NOMO-1 (cell line): ENCODE results near the gene L2HGDH.
"Not testable (repeated sequence)": the region's sequence is repeated elsewhere in the genome, so short reads cannot be mapped to it uniquely, and the experiment has no call there.

Source experiments
- DNase-seq, 2 experiments: peaks; one replicate each; lab custom pipeline; 2025; ENCODE audit not compliant: unreplicated experiment in 2 of 2; lab: John Stamatoyannopoulos, UW

The L2HGDH gene

GRCh38 chr14:50340045-50340444 is 28.0 kb upstream of the L2HGDH start:
- DNase-seq = no peak

- DNase-seq = no peak
Observed at GRCh38 chr14:50339178-50339804, 27.3 kb upstream of the L2HGDH start.

DNA sequence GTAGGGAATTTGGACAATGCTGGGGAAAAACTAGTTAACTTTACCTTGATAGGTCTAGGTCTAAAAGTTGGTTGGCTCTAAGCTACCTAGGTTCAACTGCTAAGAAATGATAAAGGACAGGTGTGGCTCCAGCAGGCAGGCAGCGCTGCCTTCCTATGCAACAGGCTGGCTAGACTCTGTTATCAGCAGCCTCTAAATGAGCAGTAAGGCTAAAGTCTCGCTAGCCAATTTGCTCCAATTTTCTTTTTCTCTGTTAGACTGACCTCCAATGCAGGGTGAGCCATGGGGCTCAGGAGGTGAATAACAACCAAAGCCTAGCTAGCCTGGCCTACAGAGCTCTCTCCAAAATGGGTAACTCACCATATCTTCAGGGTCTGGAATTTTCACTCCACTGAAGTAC is 26.6 kb upstream of the L2HGDH start:
- no peak for DNase-seq

- no peak for DNase-seq
Observed at GRCh38 chr14:50335989-50336824, 24.2 kb upstream of the L2HGDH start.

- no peak for DNase-seq
Observed at GRCh38 chr14:50335389-50335788, 23.4 kb upstream of the L2HGDH start.

- no peak for DNase-seq
Observed at GRCh38 chr14:50334211-50334610, 22.2 kb upstream of the L2HGDH start.

DNA sequence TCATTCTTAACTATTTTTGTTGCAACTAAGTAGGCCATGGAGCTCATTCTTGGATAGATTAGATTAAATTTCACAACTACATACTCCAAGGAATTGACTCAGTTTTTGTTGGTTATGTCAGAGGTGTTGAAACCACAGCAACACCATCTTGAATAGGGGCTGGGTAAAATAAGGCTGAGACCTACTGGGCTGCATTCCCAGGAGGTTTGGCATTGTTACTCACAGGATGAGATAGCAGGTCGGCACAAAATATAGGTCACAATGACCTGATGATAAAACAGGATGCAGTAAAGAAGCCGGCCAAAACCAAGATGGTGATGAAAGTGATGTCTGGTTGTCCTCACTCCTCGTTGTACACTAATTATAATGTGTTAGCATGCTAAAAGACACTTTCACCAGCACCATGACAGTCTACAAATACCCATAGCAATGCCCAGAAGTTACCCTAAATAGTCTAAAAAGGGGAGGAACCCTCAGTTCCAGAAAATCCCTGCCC is 21.0 kb upstream of the L2HGDH start:
- no peak for DNase-seq

DNA sequence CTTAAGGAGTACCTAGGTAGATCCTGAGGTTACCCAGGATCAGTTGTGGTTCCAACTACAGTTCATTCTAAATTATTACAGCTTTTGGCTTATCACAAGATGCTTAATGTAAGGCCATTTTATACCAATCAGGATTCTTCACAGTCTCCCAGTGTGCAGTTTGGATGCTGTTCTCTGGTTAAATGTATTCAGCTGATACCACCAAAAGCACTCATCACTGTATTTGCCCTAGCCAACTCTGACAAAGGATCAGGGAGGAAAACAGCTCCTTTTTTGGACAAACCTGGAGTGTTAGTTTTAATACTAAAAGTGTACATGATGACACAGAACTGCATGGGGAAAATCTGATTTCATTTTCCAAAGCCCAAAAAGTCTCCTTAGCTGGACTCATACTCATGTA is 19.6 kb upstream of the L2HGDH start:
- DNase-seq = no peak

DNA sequence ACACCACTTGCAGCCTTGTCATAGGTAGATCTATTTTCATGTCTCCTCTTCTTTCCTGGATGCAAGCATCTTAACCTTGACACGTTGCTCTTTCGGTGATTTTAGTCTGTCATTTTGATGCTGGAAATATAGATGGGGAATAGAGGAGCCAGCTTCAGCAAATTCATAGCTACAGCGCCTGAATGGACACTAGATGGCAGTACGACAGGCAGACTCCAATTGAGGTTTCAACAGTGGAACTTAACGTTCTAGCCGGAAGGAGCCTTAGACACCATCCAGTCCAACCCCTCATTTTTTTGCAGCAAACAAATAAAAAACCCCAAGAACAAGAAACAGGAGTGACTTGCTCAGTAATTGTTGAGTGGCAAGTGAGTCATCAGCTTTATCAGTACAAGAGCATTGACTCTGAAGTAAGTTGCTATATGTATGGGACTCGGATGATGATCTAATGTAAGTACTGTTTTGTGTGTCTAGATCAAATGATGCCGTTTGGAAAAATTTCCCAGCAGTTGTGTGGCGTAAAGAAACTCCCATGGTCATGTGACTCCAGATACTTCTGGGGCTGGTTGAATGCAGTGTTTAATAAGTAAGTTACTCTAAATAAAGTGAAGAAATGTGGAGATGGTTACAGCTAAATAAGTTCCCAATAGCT is 9.1 kb upstream of the L2HGDH start:
- peak; percentile 55 to 86 for DNase-seq

DNA sequence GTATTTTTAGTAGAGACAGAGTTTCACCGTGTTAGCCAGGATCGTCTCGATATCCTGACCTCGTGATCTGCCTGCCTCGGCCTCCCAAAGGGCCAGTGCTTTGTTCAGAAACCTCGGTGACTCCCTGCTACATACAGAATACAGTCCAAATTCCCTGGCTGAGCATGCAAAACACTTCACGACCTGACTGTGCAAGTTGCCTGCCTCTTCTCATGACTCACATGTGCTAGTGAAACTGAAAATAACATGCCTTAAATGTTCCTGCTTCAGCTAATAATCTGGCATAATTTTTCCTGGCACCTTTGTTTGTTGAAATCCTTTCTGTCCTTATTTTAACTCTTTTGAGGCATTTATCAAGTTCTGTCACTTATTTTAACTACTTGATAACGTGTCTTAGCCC is 8.3 kb upstream of the L2HGDH start:
- DNase-seq = no peak

- no peak for DNase-seq
Observed at GRCh38 chr14:50319721-50320120, 7.7 kb upstream of the L2HGDH start.

DNA sequence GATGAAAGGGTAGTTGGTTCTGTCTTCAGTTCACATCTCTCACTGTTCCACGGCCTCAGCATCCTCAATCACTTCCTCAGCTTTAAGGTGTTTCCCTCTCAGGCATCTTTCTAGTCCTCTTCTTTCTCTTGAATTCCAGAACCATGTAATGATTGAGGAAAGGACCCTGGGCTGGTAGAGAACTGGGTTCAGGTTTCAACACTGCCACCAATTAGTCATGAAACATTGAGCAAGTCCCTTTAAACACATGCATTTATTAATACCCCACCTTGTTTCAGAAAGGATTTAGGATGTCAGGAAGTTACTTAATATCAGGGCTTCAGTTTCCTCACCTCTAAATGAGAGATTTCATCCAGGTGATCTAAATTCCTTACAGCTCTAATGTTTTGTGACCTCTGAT is 7.3 kb upstream of the L2HGDH start:
- DNase-seq = no peak

DNA sequence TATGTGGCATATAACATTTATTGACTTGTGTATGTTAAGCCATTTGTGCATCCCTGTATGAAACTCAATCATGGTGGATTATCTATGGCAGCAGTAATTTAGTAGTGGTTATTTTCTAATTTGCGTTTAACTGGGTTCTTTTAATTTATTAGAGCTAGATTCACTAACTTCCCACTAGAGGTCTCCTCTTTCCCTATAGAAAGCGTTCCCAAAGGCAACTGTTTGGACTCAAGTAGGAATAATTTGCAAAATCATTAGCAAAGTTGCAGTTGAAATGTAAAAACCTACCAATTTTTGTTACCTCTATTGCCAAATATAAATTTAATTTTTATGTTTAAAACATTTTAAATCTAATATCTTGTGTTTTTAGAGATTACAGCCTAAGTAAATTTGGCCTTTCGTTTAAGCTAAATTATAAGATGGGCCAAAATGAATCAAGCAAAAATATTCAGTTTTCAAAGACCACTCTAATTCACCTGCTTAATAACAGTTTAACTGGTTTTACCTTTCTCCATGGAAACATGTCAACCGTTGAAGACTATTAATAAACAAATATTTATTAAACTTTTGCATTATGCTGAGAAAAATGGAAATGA is 6.1 kb upstream of the L2HGDH start:
- DNase-seq = no peak

DNA sequence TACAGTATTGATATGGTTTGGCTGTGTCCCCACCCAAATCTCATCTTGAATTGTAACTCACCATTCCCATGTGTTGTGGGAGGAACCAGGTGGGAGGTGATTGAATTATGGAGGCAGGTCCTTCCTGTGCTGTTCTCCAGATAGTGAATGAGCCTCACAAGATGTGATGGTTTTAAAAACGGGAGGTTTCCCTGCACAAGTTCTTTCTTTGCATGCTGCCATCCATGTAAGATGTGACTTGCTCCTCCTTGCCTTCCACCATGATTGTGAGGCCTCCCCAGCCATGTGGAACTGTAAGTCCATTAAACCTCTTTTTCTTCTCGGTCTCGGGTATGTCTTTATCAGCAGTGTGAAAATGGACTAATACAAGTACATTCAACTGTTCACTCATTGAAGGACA is 2.1 kb upstream of the L2HGDH start:
- DNase-seq = not testable (repeated sequence)

DNA sequence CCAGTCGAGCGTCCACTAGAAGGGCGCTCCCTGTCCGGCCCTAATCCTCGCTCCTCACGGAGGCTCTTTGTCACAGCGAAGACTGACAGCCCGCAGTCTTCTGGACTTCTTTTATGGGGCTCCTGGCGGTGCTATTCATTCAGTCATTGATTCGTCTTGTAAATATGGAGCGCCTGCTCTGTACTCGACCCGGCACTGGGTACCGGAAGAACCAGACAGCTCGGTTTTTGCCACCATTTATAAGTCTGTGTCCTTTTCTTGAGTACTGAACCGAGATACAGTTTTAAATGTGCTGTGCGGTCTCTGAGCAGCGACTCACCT is 665 bp upstream of the L2HGDH start:
- DNase-seq = peak in 1 of 2 experiments; percentile 50

GRCh38 chr14:50311337-50311971 is 575 bp downstream of the L2HGDH start:
- no peak for DNase-seq

GRCh38 chr14:50310445-50310844 is 1.6 kb downstream of the L2HGDH start:
- DNase-seq = no peak

DNA sequence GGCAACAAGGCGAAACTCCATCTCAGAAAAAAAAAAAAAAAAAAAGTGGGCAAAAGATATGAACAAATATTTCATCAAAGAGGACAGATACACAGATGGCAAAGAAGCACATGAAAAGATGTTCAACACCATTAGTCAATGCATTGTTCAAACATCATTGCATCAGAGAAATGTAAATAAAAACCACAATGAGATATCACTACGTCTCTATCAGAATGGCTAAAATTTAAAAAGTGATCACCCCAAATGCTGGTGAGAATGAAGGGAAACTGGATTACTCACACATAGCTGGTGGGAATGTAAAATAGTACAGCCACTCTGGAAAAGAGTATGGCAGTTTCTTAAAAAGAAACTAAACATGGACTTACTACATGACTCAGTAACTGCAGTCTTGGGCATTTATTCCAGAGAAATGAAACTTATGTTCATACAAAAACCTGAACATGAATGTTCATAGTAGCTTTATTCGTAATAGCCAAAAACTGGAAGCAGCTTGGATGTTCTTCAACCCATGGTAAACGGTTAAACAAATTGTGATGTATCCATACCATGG is 3.6 kb downstream of the L2HGDH start:
- no peak for DNase-seq

DNA sequence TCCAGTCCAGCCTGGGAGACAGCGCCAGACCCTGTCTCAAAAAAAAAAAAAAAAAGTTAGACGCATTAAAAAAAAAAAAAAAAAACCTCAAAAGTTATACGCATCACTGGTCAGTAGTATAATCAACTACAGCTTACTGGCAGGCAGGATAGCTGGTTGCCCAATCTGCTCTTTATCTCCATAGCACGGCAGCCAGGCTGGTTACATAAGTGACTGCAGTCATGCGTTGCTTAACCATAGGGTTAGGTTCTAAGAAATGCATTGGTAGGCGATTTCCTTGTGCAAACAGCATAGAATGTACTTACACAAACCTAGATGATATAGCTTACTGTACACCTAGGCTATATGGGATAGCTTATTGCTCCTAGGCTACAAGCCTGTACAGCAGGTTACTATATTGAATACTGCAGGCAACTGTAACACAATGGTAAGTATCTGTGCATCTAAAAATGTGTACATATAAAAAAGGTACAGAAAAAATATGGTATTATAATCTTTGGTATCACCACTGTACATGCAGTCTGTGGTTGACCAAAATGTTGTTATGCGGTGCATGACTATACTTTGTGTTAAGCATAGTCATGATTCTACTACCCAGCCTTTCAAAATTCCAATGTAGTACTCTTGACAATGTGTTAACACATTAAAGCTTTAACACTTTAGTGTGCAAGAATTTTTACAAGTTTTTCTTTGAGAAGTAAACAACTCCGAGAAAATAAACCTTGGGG is 8.1 kb downstream of the L2HGDH start:
- DNase-seq = peak; percentile 80 to 93

- no peak for DNase-seq
Observed at GRCh38 chr14:50301914-50302313, 10.1 kb downstream of the L2HGDH start.
